ENCODE measurements around the gene BDH1.
A peak's percentile ranks its signal among the peaks of the same experiment; 100 is the strongest.
"Not testable (repeated sequence)": the region's sequence is repeated elsewhere in the genome, so short reads cannot be mapped to it uniquely, and the experiment has no call there.

The BDH1 gene

DNA sequence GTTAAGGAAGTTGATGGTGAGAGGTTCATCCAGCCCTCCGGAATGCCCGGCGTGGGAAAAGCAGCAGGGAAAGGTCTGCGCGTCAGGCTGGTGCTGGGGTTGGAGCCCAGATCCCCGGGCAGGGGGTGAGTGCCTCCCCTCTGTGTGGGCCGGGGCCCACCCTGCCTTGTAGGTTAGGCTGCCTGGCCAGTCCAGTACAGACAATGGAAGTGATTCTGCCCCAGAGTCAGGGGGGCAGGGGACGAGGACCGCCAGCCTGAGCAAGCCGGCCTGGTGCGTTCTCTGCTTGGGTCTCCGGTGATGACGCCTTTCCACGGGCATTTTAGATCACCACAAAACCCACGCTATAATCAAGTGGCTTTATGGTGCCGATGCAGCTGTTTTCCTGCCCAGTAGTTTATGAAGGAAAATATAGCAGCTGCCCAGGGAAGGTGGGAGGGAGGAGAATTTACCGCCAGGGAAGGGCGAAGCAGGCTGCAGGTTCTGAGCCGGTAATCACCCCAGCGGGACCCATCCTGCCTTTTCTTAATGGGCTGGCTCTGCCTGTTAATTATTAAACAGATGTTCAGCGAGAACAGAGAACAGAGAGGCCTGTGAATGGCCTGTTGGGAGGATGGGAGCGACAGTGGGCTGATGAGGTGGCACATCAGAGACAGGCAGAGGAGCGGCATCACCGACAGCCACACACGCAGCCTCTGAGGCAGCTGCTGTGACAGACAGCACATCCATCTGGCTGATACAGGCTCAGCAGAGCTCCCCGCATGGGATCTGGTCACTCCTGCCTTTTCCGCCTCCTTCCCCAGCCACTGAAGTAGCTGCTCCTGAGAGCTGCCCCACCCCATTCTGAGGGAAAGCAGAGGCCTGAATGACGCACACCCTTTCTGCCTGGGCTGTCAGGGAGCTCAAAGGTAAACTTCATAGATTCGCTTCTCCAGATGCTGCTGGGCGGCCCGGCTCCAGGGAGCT, 35.2 kb downstream of the BDH1 start:
- peak in 1 of 2 donors; percentile 33 for DNase-seq

DNA sequence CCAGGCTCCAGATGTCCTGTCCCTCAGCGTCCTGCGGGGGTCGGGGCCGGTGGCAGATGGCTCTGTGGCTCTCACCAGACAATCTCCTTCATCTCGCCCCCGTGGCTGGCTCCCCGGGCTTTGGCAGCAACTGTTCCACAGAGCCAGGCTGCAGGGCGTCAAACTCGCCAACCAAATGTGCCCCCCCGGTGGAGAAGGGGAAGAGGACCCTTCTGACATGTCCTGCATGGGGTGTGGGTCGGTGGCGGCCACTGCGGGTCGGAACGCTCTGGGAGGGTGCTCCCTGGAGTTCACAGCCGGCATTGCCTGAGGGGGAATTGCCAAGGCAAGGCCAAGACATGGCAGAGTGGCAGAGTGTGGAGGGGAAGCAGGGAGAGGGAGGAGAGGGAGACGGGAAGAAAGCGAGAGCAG, 36.0 kb downstream of the BDH1 start:
- no peak for DNase-seq

GRCh38 chr3:197518881-197519421, 36.8 kb downstream of the BDH1 start:
- DNase-seq, result no peak

- DNase-seq, result not testable (repeated sequence)
Measured at GRCh38 chr3:197517922-197518683, 37.7 kb downstream of the BDH1 start.

DNA sequence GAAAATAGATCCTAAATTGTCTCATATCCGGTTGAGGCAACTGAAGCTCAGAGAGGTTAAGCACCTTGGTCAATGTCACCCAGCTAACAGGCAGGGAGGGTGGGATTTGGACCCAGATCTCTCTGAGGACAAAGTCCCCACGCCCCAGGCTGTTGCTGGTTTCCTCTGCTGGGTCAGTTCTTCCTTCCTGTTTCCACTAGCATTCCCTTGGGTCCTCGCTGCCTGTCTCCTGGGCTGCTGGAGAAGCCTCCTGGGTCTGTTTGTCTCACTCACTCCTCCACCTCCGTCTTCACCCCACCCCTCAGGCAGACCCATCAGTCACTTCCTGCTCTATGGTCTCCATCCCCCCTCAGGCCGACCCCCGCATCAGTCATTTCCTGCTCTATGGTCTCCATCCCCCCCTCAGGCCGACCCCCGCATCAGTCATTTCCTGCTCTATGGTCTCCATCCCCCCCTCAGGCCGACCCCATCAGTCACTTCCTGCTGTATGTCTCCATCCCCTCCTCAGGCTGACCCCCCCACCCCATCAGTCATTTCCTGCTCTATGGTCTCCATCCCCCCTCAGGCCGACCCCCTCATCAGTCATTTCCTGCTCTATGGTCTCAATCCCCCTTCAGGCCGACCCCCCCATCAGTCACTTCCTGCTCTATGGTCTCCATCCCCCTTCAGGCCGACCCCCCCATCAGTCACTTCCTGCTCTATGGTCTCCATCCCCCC, 38.7 kb downstream of the BDH1 start:
- DNase-seq, result not testable (repeated sequence)

- no peak for DNase-seq
Measured at GRCh38 chr3:197516517-197516889, 39.3 kb downstream of the BDH1 start.

GRCh38 chr3:197514786-197515355, 40.9 kb downstream of the BDH1 start:
- DNase-seq, result no peak

GRCh38 chr3:197513953-197514785, 41.6 kb downstream of the BDH1 start:
- DNase-seq, result no peak

- DNase-seq, result no peak
Measured at GRCh38 chr3:197512691-197513571, 42.8 kb downstream of the BDH1 start.

GRCh38 chr3:197511853-197512635, 43.7 kb downstream of the BDH1 start:
- DNase-seq, result no peak

GRCh38 chr3:197511130-197511529, 44.6 kb downstream of the BDH1 start:
- no peak for DNase-seq

DNA sequence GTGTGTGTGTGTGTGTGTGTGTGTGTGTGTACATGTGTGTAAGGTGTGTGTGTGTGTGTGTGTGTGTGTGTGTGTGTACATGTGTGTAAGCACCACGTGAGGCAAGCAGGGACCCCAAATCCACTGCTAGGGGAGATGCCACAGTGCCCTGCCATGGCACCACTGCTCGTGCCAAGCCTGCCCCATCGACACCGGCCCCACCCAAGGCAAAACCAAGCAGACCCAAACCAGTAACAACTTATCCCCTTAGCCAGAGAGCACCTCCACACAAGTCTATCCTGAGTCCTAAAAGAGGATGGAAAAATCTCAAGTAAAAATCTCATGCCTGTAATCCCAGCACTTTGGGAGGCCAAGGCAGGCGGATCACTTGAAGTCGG, 45.1 kb downstream of the BDH1 start:
- DNase-seq, result no peak

- DNase-seq, result no peak
Measured at GRCh38 chr3:197508924-197509775, 46.6 kb downstream of the BDH1 start.

GRCh38 chr3:197508461-197508860, 47.3 kb downstream of the BDH1 start:
- DNase-seq, result no peak

DNA sequence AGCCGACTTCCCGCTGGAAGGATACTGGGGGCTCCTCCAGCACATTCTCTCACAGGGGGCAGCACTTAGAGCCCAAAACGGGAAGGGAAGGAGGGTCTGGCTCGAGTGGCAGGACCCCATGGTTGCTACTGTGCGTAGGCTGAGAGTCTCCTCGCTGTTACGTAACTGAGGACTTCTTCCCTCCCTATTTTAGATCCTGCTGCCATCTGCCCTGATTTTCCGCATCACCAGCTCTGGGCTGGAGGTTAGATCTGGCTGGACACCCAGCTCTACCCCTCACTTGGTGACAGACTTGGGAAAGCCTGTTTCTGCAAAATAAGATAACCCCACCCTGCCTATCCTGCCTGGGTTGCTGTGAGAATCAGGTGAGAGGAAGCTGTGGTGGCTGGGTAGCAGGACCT, 47.7 kb downstream of the BDH1 start:
- no peak for DNase-seq

DNA sequence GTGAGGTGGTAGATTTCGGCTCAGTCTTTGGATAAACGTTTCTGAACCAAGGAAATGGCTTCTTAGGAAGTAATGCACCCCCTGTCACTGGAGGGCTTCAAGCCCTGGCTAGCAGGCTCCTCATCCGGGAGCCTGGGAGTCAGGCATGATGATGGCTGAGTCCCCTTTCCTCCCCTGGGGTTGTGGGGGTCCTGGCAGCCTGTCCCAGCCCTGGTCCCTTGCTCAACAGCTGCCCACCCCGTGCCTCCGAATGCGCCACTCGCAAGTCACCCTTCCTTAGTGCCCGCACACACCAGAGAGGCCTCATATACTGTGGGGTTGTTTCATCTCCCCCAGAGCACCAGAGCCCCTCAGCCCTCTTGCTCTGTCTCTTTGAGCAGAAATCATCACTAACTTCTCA, 48.2 kb downstream of the BDH1 start:
- no peak for DNase-seq

- no peak for DNase-seq
Measured at GRCh38 chr3:197507081-197507480, 48.7 kb downstream of the BDH1 start.

- no peak for DNase-seq
Measured at GRCh38 chr3:197505796-197506548, 49.8 kb downstream of the BDH1 start.
